Mesenteric fat pad (tissue), 1 donor: ENCODE measurements around the gene EDEM3. TPM values are rescaled to one million over a fixed set of nuclear protein-coding genes. Genes with fewer than 3 reads are reported as not detected.

Source experiments
- DNase-seq: peaks from one replicate; pipeline ENCODE4 v3.0.0-alpha.2; 2020; ENCODE audit warnings: low spot score
- total RNA-seq: library from RNA; stranded (reverse); fragmentation: NEBNext Ultra II Directional; extraction: Animal tissue kit (Norgen Biotek cat#: 25700); gene quantifications from one replicate; pipeline ENCODE4 v1.2.1, GENCODE V29; 2021
- donor health status: DM: yes; HTN: yes; CAD: no.

Gene EDEM3
- total RNA-seq, 1 donor from 2014 or later = 39.7 TPM

DNA sequence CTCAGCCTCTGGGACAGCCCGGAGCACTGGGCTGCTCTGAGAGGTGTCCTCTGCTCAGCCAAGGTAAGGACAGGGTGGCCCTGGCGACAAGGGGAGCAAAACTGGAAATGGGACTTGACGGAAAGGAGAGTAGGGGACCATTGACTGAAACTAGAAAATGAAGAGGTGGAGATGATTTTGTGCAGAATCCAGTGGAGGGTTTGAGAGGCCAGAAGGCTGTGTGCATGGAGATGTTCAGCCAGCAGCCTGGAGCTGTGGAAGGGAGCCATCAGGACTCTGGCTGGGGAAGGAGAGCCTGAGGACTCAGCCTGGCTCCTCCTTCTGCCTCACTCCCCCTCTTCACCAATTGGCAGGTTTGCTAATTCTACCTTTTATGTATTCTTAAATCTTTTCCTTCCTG, 114.2 kb downstream of the EDEM3 start:
- DNase-seq = no peak

Other genes starting within 250 kb of the EDEM3 start
- 25.9 TPM for gene NIBAN1, start 219.7 kb upstream of the EDEM3 start, total RNA-seq